SK-N-SH (cell line): ENCODE results near the gene RIMS3.

Experiments
- EP300 ChIP-seq, 2 experiments: IDR thresholded peaks; 2 replicates each; pipeline versions ENCODE4 v1.4.0 to v1.6.1; 2012; ENCODE audit warnings: borderline replicate concordance in 1 of 2, low read depth in 1 of 2, low read length in 1 of 2
- EZH2phosphoT487 ChIP-seq: fragments of 200-600 bp; sonication (generic); IDR thresholded peaks from 2 replicates; pipeline ENCODE4 v1.6.1; 2017; ENCODE audit warnings: low read depth, mixed run types, mild to moderate bottlenecking, antibody characterized with exemption, moderate library complexity, borderline replicate concordance
- SIN3A ChIP-seq: IDR thresholded peaks from 2 replicates; pipeline ENCODE4 v1.6.1; 2012; ENCODE audit warnings: low read depth, mild to moderate bottlenecking, low read length, moderate library complexity, borderline replicate concordance
- SMC3 ChIP-seq: IDR thresholded peaks from 2 replicates; pipeline ENCODE4 v1.6.1; 2012; ENCODE audit warnings: low read depth, low read length, improper control_type of control experiment
- TF ChIP-seq, protein P1 (sequence below): fragments of 150-350 bp; IDR thresholded peaks from 2 replicates; pipeline ENCODE4 v1.6.1; 2017; ENCODE audit warnings: antibody characterized with exemption, low read length, low read depth, borderline replicate concordance
- TF ChIP-seq, protein P2 (sequence below): fragments of 200-600 bp; sonication (generic); IDR thresholded peaks from 2 replicates; pipeline ENCODE4 v1.6.1; 2017; ENCODE audit warnings: antibody characterized with exemption, mild to moderate bottlenecking, moderate library complexity

DNA sequence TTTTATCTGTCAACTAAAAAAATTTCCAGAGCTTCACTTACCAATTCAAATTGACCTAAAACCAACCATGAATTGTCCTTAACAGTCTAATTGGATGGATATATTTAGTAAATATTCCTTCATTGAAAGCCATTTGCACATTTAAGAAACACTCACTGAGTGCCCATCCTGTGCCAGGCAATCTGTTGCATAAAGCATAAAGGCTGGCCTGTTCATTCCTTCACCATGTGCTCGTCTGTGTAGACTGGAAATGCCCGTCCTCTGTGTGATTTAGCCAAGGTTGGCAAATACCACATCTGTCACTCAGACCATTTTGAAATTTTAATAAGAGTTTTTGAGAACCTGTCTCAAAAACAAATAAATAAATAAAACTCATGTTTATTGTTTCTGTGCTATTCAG, 76.9 kb downstream of the RIMS3 start:
- TF ChIP-seq SIN3A (no peak), EP300 (IDR thresholded peaks at IDR 0.05; ENCODE audit: borderline replicate concordance in 1 of 2, low read depth in 1 of 2, low read length in 1 of 2) (no peak), EZH2phosphoT487 (no peak), SMC3 (no peak)
- TF ChIP-seq, protein P1, sequence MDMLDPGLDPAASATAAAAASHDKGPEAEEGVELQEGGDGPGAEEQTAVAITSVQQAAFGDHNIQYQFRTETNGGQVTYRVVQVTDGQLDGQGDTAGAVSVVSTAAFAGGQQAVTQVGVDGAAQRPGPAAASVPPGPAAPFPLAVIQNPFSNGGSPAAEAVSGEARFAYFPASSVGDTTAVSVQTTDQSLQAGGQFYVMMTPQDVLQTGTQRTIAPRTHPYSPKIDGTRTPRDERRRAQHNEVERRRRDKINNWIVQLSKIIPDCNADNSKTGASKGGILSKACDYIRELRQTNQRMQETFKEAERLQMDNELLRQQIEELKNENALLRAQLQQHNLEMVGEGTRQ, result no peak
- TF ChIP-seq, protein P2, sequence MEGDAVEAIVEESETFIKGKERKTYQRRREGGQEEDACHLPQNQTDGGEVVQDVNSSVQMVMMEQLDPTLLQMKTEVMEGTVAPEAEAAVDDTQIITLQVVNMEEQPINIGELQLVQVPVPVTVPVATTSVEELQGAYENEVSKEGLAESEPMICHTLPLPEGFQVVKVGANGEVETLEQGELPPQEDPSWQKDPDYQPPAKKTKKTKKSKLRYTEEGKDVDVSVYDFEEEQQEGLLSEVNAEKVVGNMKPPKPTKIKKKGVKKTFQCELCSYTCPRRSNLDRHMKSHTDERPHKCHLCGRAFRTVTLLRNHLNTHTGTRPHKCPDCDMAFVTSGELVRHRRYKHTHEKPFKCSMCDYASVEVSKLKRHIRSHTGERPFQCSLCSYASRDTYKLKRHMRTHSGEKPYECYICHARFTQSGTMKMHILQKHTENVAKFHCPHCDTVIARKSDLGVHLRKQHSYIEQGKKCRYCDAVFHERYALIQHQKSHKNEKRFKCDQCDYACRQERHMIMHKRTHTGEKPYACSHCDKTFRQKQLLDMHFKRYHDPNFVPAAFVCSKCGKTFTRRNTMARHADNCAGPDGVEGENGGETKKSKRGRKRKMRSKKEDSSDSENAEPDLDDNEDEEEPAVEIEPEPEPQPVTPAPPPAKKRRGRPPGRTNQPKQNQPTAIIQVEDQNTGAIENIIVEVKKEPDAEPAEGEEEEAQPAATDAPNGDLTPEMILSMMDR, result no peak
